ENCODE measurements around the gene UCN3.

GRCh38 chr10:5321273-5321672 lies 43.5 kb upstream of the UCN3 start:
- no peak for TF ChIP-seq POLR2A (IDR thresholded peaks at IDR 0.05)
- TF ChIP-seq CTCF (IDR thresholded peaks at IDR 0.05): no peak

Measured in sigmoid colon (tissue), 3 donors.